WTC11 (cell line): Measurements from ENCODE around the gene KCNE2. TPM values are rescaled to one million over a fixed set of nuclear protein-coding genes. Genes with fewer than 3 reads are reported as not detected.

Experiments
- ATAC-seq: fragments of 200-7000 bp; cut with Tn5 transposase; 2 replicates; pipeline ENCODE4 v1.10.0; 2021; ENCODE audit warnings: mild to moderate bottlenecking, moderate library complexity
- CTCF ChIA-PET: fragments of 300-600 bp; sonication (Branson Sonifier 250); formaldehyde crosslinking; loops from one replicate; lab custom pipeline; 2021; ENCODE audit warnings: antibody characterized with exemption; lab: Charles Lee
- POLR2A ChIA-PET: fragments of 350-600 bp; sonication (Branson Sonifier 250); formaldehyde crosslinking; loops from one replicate; lab custom pipeline; 2021; ENCODE audit warnings: antibody characterized with exemption; lab: Charles Lee
- DNase-seq: peaks from one replicate; pipeline ENCODE4 v3.0.0; 2021; ENCODE audit warnings: low spot score
- H3K27ac Mint-ChIP-seq: 2 replicates; pipeline ENCODE4 v1.8.0; 2021; ENCODE audit warnings: mixed read lengths
- H3K27me3 Mint-ChIP-seq: 2 replicates; pipeline ENCODE4 v1.8.0; 2021; ENCODE audit warnings: low read depth, mild to moderate bottlenecking, moderate library complexity, mixed read lengths
- H3K36me3 Mint-ChIP-seq: 2 replicates; pipeline ENCODE4 v1.8.0; 2021; ENCODE audit warnings: mixed read lengths
- H3K4me1 Mint-ChIP-seq: 2 replicates; pipeline ENCODE4 v1.8.0; 2022; ENCODE audit warnings: mixed read lengths
- H3K4me3 Mint-ChIP-seq: 2 replicates; pipeline ENCODE4 v1.8.0; 2021; ENCODE audit warnings: mild to moderate bottlenecking, moderate library complexity, mixed read lengths
- H3K9me3 Mint-ChIP-seq: 2 replicates; pipeline ENCODE4 v1.8.0; 2021; ENCODE audit warnings: mixed read lengths
- CBFB ChIP-seq: sonication (generic); formaldehyde crosslinking; IDR thresholded peaks from 2 replicates; pipeline ENCODE4 v1.8.1; 2022; ENCODE audit warnings: mild to moderate bottlenecking, low read depth, missing genetic modification reagents
- CREB1 ChIP-seq: sonication (generic); formaldehyde crosslinking; IDR thresholded peaks from 2 replicates; pipeline ENCODE4 v1.8.0; 2023; ENCODE audit warnings: mild to moderate bottlenecking, missing genetic modification reagents
- MYBL2 ChIP-seq: sonication (generic); formaldehyde crosslinking; IDR thresholded peaks from 2 replicates; pipeline ENCODE4 v1.8.1; 2023; ENCODE audit warnings: mild to moderate bottlenecking, moderate library complexity, missing genetic modification reagents
- NR2C2 ChIP-seq: sonication (generic); formaldehyde crosslinking; IDR thresholded peaks from 2 replicates; pipeline ENCODE4 v1.8.0; 2022; ENCODE audit warnings: mild to moderate bottlenecking, missing genetic modification reagents
- NR3C1 ChIP-seq: sonication (generic); formaldehyde crosslinking; conservative IDR thresholded peaks from 2 replicates; pipeline ENCODE4 v1.8.1; 2023; ENCODE audit warnings: low read depth, mild to moderate bottlenecking, missing genetic modification reagents
- OVOL2 ChIP-seq: fragments of 250-450 bp; sonication (Bioruptor Pico); IDR thresholded peaks from 2 replicates; pipeline ENCODE4 v1.9.0; 2021; ENCODE audit warnings: mild to moderate bottlenecking, borderline replicate concordance
- SOX15 ChIP-seq: fragments of 250-450 bp; sonication (Bioruptor Pico); IDR thresholded peaks from 2 replicates; pipeline ENCODE4 v1.9.0; 2021; ENCODE audit warnings: mild to moderate bottlenecking
- TEAD1 ChIP-seq: sonication (generic); formaldehyde crosslinking; IDR thresholded peaks from 2 replicates; pipeline ENCODE4 v1.8.0; 2022; ENCODE audit warnings: mild to moderate bottlenecking, missing genetic modification reagents
- ZNF121 ChIP-seq: sonication (generic); formaldehyde crosslinking; IDR thresholded peaks from 2 replicates; pipeline ENCODE4 v1.8.0; 2023; ENCODE audit warnings: missing genetic modification reagents
- ZNF219 ChIP-seq: sonication (generic); formaldehyde crosslinking; IDR thresholded peaks from 2 replicates; pipeline ENCODE4 v1.8.0; 2023; ENCODE audit warnings: missing genetic modification reagents, mild to moderate bottlenecking, borderline replicate concordance
- ZNF263 ChIP-seq: sonication (generic); formaldehyde crosslinking; IDR thresholded peaks from 2 replicates; pipeline ENCODE4 v1.8.1; 2022; ENCODE audit warnings: low read depth, mild to moderate bottlenecking, moderate library complexity, missing genetic modification reagents
- ZNF396 ChIP-seq: fragments of 250-450 bp; sonication (Bioruptor Pico); IDR thresholded peaks from 2 replicates; pipeline ENCODE4 v1.8.0; 2021; ENCODE audit warnings: mild to moderate bottlenecking, moderate library complexity, borderline replicate concordance
- total RNA-seq: library from RNA; stranded (reverse); gene quantifications from 3 replicates; pipeline ENCODE4 v1.2.3, GENCODE V29; 2021
- TF ChIP-seq, protein P1 (sequence below): fragments of 250-450 bp; sonication (Bioruptor Pico); IDR thresholded peaks from 2 replicates; pipeline ENCODE4 v2.1.2; 2022; ENCODE audit warnings: mild to moderate bottlenecking, moderate library complexity
- TF ChIP-seq, protein P2 (sequence below): fragments of 250-450 bp; sonication (Bioruptor Pico); IDR thresholded peaks from 2 replicates; pipeline ENCODE4 v1.8.0; 2021; ENCODE audit warnings: mild to moderate bottlenecking
- TF ChIP-seq, protein P3 (sequence below): sonication (generic); formaldehyde crosslinking; IDR thresholded peaks from 2 replicates; pipeline ENCODE4 v1.8.0; 2023; ENCODE audit warnings: missing genetic modification reagents, mild to moderate bottlenecking, borderline replicate concordance
- TF ChIP-seq, protein P4 (sequence below): sonication (generic); formaldehyde crosslinking; IDR thresholded peaks from 2 replicates; pipeline ENCODE4 v1.8.0; 2023; ENCODE audit warnings: mild to moderate bottlenecking, missing genetic modification reagents

Gene KCNE2
- total RNA-seq, 1 experiment from 2014 or later = 0.44 TPM

DNA sequence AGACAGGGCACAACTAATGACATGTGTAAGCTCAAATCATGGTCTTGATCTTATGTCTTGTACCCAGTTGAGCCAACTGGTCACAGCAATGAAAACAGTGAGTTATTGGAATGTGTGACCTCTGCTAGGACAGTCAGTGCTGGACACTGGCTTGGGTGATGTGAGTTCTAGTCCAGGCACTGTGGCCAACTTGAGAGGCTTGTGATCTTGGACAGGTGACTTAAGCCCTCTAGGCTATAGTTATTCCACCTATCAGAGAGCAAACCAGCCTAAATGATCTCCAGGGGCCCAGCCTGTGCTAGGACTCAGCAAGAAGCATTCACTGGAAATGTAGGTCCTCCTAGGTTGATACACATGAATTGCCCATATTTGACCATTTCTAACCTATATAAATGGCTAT, 1.1 kb downstream of the KCNE2 start:
- no peak overlapping the region for H3K4me3 Mint-ChIP-seq
- TF ChIP-seq NR3C1 (CRISPR knock-in tag) = no peak
- TF ChIP-seq, protein P1, sequence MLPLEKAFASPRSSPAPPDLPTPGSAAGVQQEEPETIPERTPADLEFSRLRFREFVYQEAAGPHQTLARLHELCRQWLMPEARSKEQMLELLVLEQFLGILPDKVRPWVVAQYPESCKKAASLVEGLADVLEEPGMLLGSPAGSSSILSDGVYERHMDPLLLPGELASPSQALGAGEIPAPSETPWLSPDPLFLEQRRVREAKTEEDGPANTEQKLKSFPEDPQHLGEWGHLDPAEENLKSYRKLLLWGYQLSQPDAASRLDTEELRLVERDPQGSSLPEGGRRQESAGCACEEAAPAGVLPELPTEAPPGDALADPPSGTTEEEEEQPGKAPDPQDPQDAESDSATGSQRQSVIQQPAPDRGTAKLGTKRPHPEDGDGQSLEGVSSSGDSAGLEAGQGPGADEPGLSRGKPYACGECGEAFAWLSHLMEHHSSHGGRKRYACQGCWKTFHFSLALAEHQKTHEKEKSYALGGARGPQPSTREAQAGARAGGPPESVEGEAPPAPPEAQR (CRISPR knock-in tag) = no peak
- TF ChIP-seq TEAD1 = no peak
- no peak for TF ChIP-seq CREB1 (CRISPR knock-in tag)
- TF ChIP-seq, all 79 proteins: peak for 0
- ATAC-seq (no peak), DNase-seq (no peak)
- H3K9me3 Mint-ChIP-seq = no peaks in the 10 kb centered on the region
- no peaks in the 10 kb centered on the region; the same call in 1 of the 2 replicates for H3K27me3 Mint-ChIP-seq
- POLR2A ChIA-PET = no interaction called here
- H3K4me1 Mint-ChIP-seq = peaks cover 5% of the 10 kb centered on the region; the same call in 1 of the 2 replicates
- CTCF ChIA-PET = no interaction called here
- H3K27ac Mint-ChIP-seq = no peak overlapping the region
- H3K36me3 Mint-ChIP-seq = no peaks in the 10 kb centered on the region

DNA sequence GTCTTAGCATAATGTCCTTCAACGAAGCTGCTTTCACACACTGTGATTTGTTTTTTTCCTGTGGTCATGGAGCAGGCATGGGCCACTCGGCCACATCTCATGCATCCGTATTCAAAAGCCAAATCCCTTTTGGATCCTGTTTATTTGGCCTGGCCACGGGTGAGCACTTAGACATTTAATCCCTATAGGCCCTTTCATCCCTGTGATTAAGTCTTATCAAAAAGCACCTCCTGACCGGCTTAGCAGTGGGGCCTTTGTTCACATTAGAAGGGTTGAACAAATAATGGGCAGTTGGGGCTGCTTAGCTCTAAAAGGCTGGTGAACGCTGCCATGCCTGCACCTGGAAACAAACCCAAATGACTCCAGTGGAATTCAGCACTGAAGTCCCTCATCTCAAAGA, 2.0 kb downstream of the KCNE2 start:
- Mint-ChIP-seq H3K27ac (no peak overlapping the region), H3K4me1 (peaks cover 5% of the 10 kb centered on the region; the same call in 1 of the 2 replicates), H3K27me3 (peaks cover 3% of the 10 kb centered on the region), H3K4me3 (no peak overlapping the region), H3K9me3 (no peaks in the 10 kb centered on the region), H3K36me3 (no peaks in the 10 kb centered on the region)
- ChIA-PET POLR2A (interaction anchor here (0.6 kb wide), 1 partner anchor 233 kb away, joined by 3 read pairs; no protein-coding TSS in a partner anchor), CTCF (no interaction called here)
- ATAC-seq (no peak), DNase-seq (no peak)
- TF ChIP-seq, protein P2, sequence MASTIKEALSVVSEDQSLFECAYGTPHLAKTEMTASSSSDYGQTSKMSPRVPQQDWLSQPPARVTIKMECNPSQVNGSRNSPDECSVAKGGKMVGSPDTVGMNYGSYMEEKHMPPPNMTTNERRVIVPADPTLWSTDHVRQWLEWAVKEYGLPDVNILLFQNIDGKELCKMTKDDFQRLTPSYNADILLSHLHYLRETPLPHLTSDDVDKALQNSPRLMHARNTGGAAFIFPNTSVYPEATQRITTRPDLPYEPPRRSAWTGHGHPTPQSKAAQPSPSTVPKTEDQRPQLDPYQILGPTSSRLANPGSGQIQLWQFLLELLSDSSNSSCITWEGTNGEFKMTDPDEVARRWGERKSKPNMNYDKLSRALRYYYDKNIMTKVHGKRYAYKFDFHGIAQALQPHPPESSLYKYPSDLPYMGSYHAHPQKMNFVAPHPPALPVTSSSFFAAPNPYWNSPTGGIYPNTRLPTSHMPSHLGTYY (CRISPR knock-in tag) = no peak
- TF ChIP-seq ZNF219 (CRISPR knock-in tag) = no peak
- no peak for TF ChIP-seq NR2C2
- no peak for TF ChIP-seq ZNF121 (CRISPR knock-in tag)
- no peak for TF ChIP-seq ZNF263 (CRISPR knock-in tag)
- TF ChIP-seq ZNF396 (CRISPR knock-in tag) = no peak

DNA sequence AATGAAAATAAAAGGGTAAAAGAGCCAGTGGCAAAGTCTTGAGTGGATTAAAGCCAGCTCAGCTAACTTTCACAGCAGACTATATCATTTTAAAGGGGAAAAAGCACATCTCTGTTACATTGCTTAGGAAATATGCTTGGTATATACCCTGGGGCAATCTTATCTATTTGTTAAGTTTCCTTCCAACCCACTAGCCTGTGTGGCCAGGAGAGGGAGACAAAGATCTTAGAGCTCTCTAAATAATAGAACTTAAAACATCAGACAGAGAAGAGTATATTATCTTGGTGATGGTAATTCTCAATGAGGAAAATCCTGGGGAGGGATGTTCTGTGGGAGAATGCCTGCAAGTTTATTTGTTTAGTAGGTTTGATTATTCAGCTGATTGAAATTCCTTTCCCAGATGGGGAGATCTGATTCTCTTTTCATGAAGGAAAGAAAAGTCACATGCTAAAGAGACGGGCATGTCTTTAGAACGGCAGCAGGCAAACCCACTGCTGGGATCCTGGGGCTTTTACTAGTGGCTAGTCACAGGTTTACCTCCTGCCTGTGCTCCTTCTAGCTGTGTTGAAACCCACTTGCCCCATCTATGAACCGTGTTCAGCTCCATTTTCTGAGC, 3.6 kb downstream of the KCNE2 start:
- Mint-ChIP-seq H3K9me3 (no peaks in the 10 kb centered on the region), H3K27me3 (peaks cover 3% of the 10 kb centered on the region), H3K4me1 (peaks cover 3% of the 10 kb centered on the region; the same call in 1 of the 2 replicates), H3K27ac (no peak overlapping the region), H3K4me3 (no peak overlapping the region), H3K36me3 (no peaks in the 10 kb centered on the region)
- ChIA-PET CTCF (interaction anchor here (0.6 to 2.7 kb wide), 11 partner anchors 11 to 622 kb away, joined by 3 to 18 read pairs (median 5); partner anchors contain the start of genes MRPS6 and SLC5A3), POLR2A (no interaction called here)
- ATAC-seq (peak; percentile 88), DNase-seq (peak; percentile 48)
- TF ChIP-seq CBFB (CRISPR knock-in tag) (no peak), TEAD1 (no peak), ZNF396 (CRISPR knock-in tag) (no peak), OVOL2 (CRISPR knock-in tag) (no peak), SOX15 (CRISPR knock-in tag) (no peak), MYBL2 (CRISPR knock-in tag) (no peak)
- TF ChIP-seq, protein P3, sequence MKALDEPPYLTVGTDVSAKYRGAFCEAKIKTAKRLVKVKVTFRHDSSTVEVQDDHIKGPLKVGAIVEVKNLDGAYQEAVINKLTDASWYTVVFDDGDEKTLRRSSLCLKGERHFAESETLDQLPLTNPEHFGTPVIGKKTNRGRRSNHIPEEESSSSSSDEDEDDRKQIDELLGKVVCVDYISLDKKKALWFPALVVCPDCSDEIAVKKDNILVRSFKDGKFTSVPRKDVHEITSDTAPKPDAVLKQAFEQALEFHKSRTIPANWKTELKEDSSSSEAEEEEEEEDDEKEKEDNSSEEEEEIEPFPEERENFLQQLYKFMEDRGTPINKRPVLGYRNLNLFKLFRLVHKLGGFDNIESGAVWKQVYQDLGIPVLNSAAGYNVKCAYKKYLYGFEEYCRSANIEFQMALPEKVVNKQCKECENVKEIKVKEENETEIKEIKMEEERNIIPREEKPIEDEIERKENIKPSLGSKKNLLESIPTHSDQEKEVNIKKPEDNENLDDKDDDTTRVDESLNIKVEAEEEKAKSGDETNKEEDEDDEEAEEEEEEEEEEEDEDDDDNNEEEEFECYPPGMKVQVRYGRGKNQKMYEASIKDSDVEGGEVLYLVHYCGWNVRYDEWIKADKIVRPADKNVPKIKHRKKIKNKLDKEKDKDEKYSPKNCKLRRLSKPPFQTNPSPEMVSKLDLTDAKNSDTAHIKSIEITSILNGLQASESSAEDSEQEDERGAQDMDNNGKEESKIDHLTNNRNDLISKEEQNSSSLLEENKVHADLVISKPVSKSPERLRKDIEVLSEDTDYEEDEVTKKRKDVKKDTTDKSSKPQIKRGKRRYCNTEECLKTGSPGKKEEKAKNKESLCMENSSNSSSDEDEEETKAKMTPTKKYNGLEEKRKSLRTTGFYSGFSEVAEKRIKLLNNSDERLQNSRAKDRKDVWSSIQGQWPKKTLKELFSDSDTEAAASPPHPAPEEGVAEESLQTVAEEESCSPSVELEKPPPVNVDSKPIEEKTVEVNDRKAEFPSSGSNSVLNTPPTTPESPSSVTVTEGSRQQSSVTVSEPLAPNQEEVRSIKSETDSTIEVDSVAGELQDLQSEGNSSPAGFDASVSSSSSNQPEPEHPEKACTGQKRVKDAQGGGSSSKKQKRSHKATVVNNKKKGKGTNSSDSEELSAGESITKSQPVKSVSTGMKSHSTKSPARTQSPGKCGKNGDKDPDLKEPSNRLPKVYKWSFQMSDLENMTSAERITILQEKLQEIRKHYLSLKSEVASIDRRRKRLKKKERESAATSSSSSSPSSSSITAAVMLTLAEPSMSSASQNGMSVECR = no peak
- TF ChIP-seq, protein P4, sequence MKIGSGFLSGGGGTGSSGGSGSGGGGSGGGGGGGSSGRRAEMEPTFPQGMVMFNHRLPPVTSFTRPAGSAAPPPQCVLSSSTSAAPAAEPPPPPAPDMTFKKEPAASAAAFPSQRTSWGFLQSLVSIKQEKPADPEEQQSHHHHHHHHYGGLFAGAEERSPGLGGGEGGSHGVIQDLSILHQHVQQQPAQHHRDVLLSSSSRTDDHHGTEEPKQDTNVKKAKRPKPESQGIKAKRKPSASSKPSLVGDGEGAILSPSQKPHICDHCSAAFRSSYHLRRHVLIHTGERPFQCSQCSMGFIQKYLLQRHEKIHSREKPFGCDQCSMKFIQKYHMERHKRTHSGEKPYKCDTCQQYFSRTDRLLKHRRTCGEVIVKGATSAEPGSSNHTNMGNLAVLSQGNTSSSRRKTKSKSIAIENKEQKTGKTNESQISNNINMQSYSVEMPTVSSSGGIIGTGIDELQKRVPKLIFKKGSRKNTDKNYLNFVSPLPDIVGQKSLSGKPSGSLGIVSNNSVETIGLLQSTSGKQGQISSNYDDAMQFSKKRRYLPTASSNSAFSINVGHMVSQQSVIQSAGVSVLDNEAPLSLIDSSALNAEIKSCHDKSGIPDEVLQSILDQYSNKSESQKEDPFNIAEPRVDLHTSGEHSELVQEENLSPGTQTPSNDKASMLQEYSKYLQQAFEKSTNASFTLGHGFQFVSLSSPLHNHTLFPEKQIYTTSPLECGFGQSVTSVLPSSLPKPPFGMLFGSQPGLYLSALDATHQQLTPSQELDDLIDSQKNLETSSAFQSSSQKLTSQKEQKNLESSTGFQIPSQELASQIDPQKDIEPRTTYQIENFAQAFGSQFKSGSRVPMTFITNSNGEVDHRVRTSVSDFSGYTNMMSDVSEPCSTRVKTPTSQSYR (CRISPR knock-in tag) = no peak
- TF ChIP-seq, protein P2 (CRISPR knock-in tag) = no peak
